ENCODE measurements around the gene RNF114. TPM values are rescaled to one million over a fixed set of nuclear protein-coding genes. Genes with fewer than 3 reads are reported as not detected.
"Not testable (repeated sequence)": the region's sequence is repeated elsewhere in the genome, so short reads cannot be mapped to it uniquely, and the experiment has no call there.

The RNF114 gene
- total RNA-seq, 1 donor from 2014 or later = 46.8 TPM

GRCh38 chr20:49945701-49946477 is 9.7 kb downstream of the RNF114 start:
- Mint-ChIP-seq H3K36me3 (ENCODE audit: low read depth, unreplicated experiment) (peaks cover 31% of the 10 kb centered on the region), H3K4me3 (ENCODE audit: unreplicated experiment) (no peak overlapping the region), H3K4me1 (ENCODE audit: unreplicated experiment) (no peaks in the 10 kb centered on the region), H3K27me3 (ENCODE audit: unreplicated experiment) (peaks cover 1% of the 10 kb centered on the region), H3K9me3 (ENCODE audit: unreplicated experiment) (no peaks in the 10 kb centered on the region), H3K27ac (ENCODE audit: unreplicated experiment) (no peak overlapping the region)
- no peak for TF ChIP-seq CTCF (IDR thresholded peaks at IDR 0.05; ENCODE audit: unreplicated experiment)
- DNase-seq (ENCODE audit: low spot score) = no peak

- Mint-ChIP-seq H3K4me1 (ENCODE audit: unreplicated experiment) (no peaks in the 10 kb centered on the region), H3K27ac (ENCODE audit: unreplicated experiment) (no peak overlapping the region), H3K4me3 (ENCODE audit: unreplicated experiment) (peak overlapping the region; percentile 16), H3K36me3 (ENCODE audit: low read depth, unreplicated experiment) (peaks cover 36% of the 10 kb centered on the region), H3K9me3 (ENCODE audit: unreplicated experiment) (no peaks in the 10 kb centered on the region), H3K27me3 (ENCODE audit: unreplicated experiment) (peaks cover 1% of the 10 kb centered on the region)
- no peak for DNase-seq (ENCODE audit: low spot score)
- no peak for TF ChIP-seq CTCF (IDR thresholded peaks at IDR 0.05; ENCODE audit: unreplicated experiment)
These were observed 12.0 kb downstream of the RNF114 start for GRCh38 chr20:49948178-49948577.

- DNase-seq (ENCODE audit: low spot score) = no peak
- Mint-ChIP-seq H3K4me1 (ENCODE audit: unreplicated experiment) (no peaks in the 10 kb centered on the region), H3K4me3 (ENCODE audit: unreplicated experiment) (peak overlapping the region; percentile 27), H3K27ac (ENCODE audit: unreplicated experiment) (no peak overlapping the region), H3K27me3 (ENCODE audit: unreplicated experiment) (peaks cover 1% of the 10 kb centered on the region), H3K36me3 (ENCODE audit: low read depth, unreplicated experiment) (peaks cover 36% of the 10 kb centered on the region), H3K9me3 (ENCODE audit: unreplicated experiment) (no peaks in the 10 kb centered on the region)
- TF ChIP-seq CTCF (IDR thresholded peaks at IDR 0.05; ENCODE audit: unreplicated experiment) = no peak
These were observed 12.8 kb downstream of the RNF114 start for GRCh38 chr20:49948809-49949507.

- Mint-ChIP-seq H3K27me3 (ENCODE audit: unreplicated experiment) (peaks cover 3% of the 10 kb centered on the region), H3K4me1 (ENCODE audit: unreplicated experiment) (no peaks in the 10 kb centered on the region), H3K4me3 (ENCODE audit: unreplicated experiment) (no peak overlapping the region), H3K9me3 (ENCODE audit: unreplicated experiment) (no peaks in the 10 kb centered on the region), H3K27ac (ENCODE audit: unreplicated experiment) (peak overlapping the region; percentile 66), H3K36me3 (ENCODE audit: low read depth, unreplicated experiment) (peaks cover 43% of the 10 kb centered on the region)
- DNase-seq (ENCODE audit: low spot score) = no peak
- TF ChIP-seq CTCF (IDR thresholded peaks at IDR 0.05; ENCODE audit: unreplicated experiment) = no peak
These were observed 15.0 kb downstream of the RNF114 start for GRCh38 chr20:49951151-49951550.

GRCh38 chr20:49955167-49955566 is 19.0 kb downstream of the RNF114 start:
- Mint-ChIP-seq H3K27me3 (ENCODE audit: unreplicated experiment) (peaks cover 2% of the 10 kb centered on the region), H3K36me3 (ENCODE audit: low read depth, unreplicated experiment) (peaks cover 39% of the 10 kb centered on the region), H3K9me3 (ENCODE audit: unreplicated experiment) (no peaks in the 10 kb centered on the region), H3K4me1 (ENCODE audit: unreplicated experiment) (no peaks in the 10 kb centered on the region), H3K4me3 (ENCODE audit: unreplicated experiment) (no peak overlapping the region), H3K27ac (ENCODE audit: unreplicated experiment) (no peak overlapping the region)
- DNase-seq (ENCODE audit: low spot score) = no peak
- no peak for TF ChIP-seq CTCF (IDR thresholded peaks at IDR 0.05; ENCODE audit: unreplicated experiment)

GRCh38 chr20:49955830-49956396 is 19.7 kb downstream of the RNF114 start:
- not testable (repeated sequence) for H3K27me3 Mint-ChIP-seq (ENCODE audit: unreplicated experiment); H3K9me3 Mint-ChIP-seq (ENCODE audit: unreplicated experiment); DNase-seq (ENCODE audit: low spot score); H3K27ac Mint-ChIP-seq (ENCODE audit: unreplicated experiment); H3K4me1 Mint-ChIP-seq (ENCODE audit: unreplicated experiment); H3K4me3 Mint-ChIP-seq (ENCODE audit: unreplicated experiment)
- H3K36me3 Mint-ChIP-seq (ENCODE audit: low read depth, unreplicated experiment) = peaks cover 40% of the 10 kb centered on the region
